ENCODE data around the gene SHB.
A peak's percentile ranks its signal among the peaks of the same experiment; 100 is the strongest.

SHB gene

DNA sequence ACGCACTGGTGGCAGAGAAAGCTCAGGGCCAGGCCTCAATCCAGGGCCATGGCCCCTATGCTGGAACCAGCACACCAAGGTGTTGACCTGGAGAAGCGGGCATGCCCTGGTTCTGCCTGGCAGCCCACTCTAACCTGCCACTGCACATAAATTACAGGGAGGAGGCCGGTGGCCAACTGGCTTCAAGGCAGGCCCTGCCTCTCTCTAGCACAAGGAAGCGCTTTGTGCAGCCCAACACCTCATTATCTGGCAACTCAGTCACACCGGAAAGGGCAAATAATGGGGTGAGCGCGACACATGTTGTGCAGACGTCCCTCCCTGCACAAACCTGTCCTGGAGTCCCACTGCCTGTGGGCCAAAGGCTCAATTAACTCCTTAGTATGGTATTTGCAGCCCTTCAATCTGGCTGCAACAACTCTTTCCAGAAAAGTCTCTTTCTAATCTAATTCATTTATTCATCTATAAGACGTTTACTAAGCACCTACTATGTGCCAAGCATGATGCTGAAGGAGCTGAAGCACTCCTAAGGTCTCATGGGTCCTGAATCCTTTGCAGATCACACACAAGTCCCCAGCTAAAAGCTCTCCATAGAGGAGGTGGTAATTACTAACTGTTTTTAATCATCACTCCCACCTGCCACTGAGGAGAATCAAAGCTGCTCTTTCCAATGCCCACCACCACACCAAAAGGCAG, 24.9 kb downstream of the SHB start:
- no peaks in the 10 kb centered on the region for H3K79me1 ChIP-seq (ENCODE audit: low read depth, low read length)
- no peak overlapping the region for H3K4ac ChIP-seq (ENCODE audit: low read length)
- H3K9ac ChIP-seq (ENCODE audit: low read depth, low read length, poor library complexity): no peak overlapping the region
- WGBS, 2 donors (ENCODE audit: extremely low coverage in 2 of 2, insufficient read length in 2 of 2, insufficient replicate concordance in 1 of 2): no CpG with 5 or more reads among the region's 9 CpGs
- no peak for DNase-seq (ENCODE audit: low spot score)
- H2AK5ac ChIP-seq (ENCODE audit: low read depth, low read length): no peak overlapping the region
- no peaks in the 10 kb centered on the region for H3K27me3 ChIP-seq (ENCODE audit: control insufficient read depth in 3 of 3, insufficient read depth in 3 of 3, low read depth in 1 of 3, low read length in 3 of 3)
- no peaks in the 10 kb centered on the region for H3K9me3 ChIP-seq (replicated peaks in 1 of 2; ENCODE audit: control insufficient read depth in 2 of 2, insufficient read depth in 1 of 2, low read depth in 1 of 2, low read length in 2 of 2)
- H2BK12ac ChIP-seq (ENCODE audit: low read length): no peak overlapping the region
- H3K18ac ChIP-seq (ENCODE audit: low read length): no peak overlapping the region
- no peak overlapping the region for H4K8ac ChIP-seq (ENCODE audit: low read depth, low read length)
- no peak overlapping the region for H2BK15ac ChIP-seq (ENCODE audit: low read length)
- H3K14ac ChIP-seq (ENCODE audit: low read length): no peak overlapping the region
- no peaks in the 10 kb centered on the region for H3K36me3 ChIP-seq (replicated peaks in 1 of 2; ENCODE audit: control insufficient read depth in 2 of 2, insufficient read depth in 2 of 2, low read length in 2 of 2)
- H3K27ac ChIP-seq (replicated peaks; ENCODE audit: low read length): no peak overlapping the region
- no peak overlapping the region for H2BK5ac ChIP-seq (ENCODE audit: low read length)
- no peak overlapping the region for H4K91ac ChIP-seq (ENCODE audit: low read depth, low read length, poor library complexity)
- H2BK120ac ChIP-seq (ENCODE audit: low read depth, low read length): no peak overlapping the region
- no peak overlapping the region for H3K23ac ChIP-seq (ENCODE audit: low read depth, low read length, poor library complexity)
- H3K4me2 ChIP-seq (ENCODE audit: insufficient read depth, low read length, poor library complexity, severe bottlenecking): no peak overlapping the region
- H2AFZ ChIP-seq (ENCODE audit: low read length): no peak overlapping the region
- H3K4me3 ChIP-seq (ENCODE audit: low read length in 2 of 2): no peak overlapping the region
- H3K4me1 ChIP-seq (ENCODE audit: control insufficient read depth in 2 of 2, insufficient read depth in 1 of 2, low read depth in 1 of 2, low read length in 2 of 2): peaks cover 16 to 20% of the 10 kb centered on the region in 2 donors

DNA sequence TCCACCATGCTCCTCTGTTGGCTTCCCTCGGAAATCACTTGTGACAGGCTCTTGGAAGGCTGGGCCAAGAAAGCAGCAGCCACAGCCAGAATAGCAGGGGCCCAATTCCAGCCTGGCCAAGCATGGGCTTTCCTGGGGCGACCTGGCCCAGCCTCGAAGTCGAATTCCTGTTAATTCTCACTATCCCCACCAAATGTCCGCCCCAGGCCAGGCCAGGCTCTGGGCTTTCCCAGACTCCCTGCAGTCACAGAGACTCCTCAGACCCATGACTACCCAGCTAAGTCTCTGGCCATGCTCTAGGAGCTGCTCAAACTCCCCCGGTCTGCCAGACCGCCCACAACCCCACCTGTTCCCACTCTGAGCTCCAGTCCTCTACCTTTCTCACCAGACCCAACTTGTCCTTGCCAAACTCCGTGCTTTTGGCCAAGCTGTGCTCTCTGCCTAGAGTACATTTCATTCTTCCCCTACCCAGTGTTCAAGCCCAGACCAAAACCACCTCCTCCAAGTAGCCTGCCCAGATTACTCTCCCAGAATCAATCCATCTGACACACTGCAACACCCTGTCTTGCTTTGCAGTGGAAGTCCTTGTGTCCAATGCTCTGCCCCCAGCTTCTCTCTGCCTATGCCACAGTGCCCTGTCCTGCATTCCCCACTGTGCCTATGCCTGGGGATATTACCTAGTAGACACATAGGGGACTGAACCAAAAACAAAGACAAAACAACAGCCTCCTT, 26.2 kb downstream of the SHB start:
- H2BK12ac ChIP-seq (ENCODE audit: low read length): no peak overlapping the region

DNA sequence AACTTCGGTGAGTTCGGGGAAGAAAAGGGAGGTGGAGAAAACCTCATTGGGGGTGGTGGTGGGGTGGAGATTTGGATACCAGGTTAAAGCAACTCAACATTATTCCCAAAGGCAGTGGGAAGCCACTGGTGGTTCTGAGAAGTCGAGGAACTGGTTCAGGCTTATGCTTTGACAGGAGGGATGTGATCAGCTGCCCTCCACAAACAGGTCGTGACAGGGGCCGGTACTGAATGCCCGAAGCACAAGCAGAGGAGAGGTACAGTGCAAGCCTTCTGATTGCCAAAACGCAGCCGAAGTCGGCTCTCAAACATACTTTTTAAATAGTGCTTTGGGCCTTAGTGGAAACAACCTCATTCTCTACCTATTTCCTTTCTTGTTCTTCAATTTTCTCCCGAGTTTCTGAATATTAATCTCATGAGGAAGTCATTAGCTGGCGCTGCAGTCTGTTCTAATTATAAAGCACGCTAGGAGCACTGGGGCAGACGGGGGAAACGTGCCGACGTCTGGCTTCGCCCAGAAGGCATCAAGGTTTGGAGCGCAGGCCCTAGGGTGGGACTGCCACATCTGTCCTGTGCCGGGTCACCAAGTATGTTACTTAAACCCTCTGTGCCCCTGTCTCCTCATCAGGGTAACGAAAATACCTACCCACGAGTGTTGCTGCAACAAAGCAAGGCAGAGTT, 27.3 kb downstream of the SHB start:
- H2BK15ac ChIP-seq (ENCODE audit: low read length): no peak overlapping the region
- no peak overlapping the region for H2BK5ac ChIP-seq (ENCODE audit: low read length)
- H3K27me3 ChIP-seq (ENCODE audit: control insufficient read depth in 3 of 3, insufficient read depth in 3 of 3, low read depth in 1 of 3, low read length in 3 of 3): no peaks in the 10 kb centered on the region
- H3K9me3 ChIP-seq (replicated peaks in 1 of 2; ENCODE audit: control insufficient read depth in 2 of 2, insufficient read depth in 1 of 2, low read depth in 1 of 2, low read length in 2 of 2): no peaks in the 10 kb centered on the region
- peak overlapping the region; percentile 33 for H3K14ac ChIP-seq (ENCODE audit: low read length)
- no peaks in the 10 kb centered on the region for H3K79me1 ChIP-seq (ENCODE audit: low read depth, low read length)
- peak overlapping the region; percentile 51 for H3K18ac ChIP-seq (ENCODE audit: low read length)
- no peak overlapping the region for H2AK5ac ChIP-seq (ENCODE audit: low read depth, low read length)
- H4K8ac ChIP-seq (ENCODE audit: low read depth, low read length): no peak overlapping the region
- no peak overlapping the region for H3K9ac ChIP-seq (ENCODE audit: low read depth, low read length, poor library complexity)
- H4K91ac ChIP-seq (ENCODE audit: low read depth, low read length, poor library complexity): no peak overlapping the region
- no CpG with 5 or more reads among the region's 21 CpGs for WGBS, 2 donors (ENCODE audit: extremely low coverage in 2 of 2, insufficient read length in 2 of 2, insufficient replicate concordance in 1 of 2)
- H3K4me1 ChIP-seq (ENCODE audit: control insufficient read depth in 2 of 2, insufficient read depth in 1 of 2, low read depth in 1 of 2, low read length in 2 of 2): peaks cover 11 to 14% of the 10 kb centered on the region in 2 donors
- H3K36me3 ChIP-seq (replicated peaks in 1 of 2; ENCODE audit: control insufficient read depth in 2 of 2, insufficient read depth in 2 of 2, low read length in 2 of 2): no peaks in the 10 kb centered on the region
- H2AFZ ChIP-seq (ENCODE audit: low read length): no peak overlapping the region
- no peak overlapping the region for H2BK120ac ChIP-seq (ENCODE audit: low read depth, low read length)
- H3K4me3 ChIP-seq (ENCODE audit: low read length in 2 of 2): no peak overlapping the region
- H3K4ac ChIP-seq (ENCODE audit: low read length): no peak overlapping the region
- H3K23ac ChIP-seq (ENCODE audit: low read depth, low read length, poor library complexity): no peak overlapping the region
- H2BK12ac ChIP-seq (ENCODE audit: low read length): no peak overlapping the region
- H3K27ac ChIP-seq (replicated peaks; ENCODE audit: low read length): no peak overlapping the region
- no peak overlapping the region for H3K4me2 ChIP-seq (ENCODE audit: insufficient read depth, low read length, poor library complexity, severe bottlenecking)
- no peak for DNase-seq (ENCODE audit: low spot score)

More for the DNA sequence above, 26.2 kb downstream of the SHB start:
- DNase-seq (ENCODE audit: low spot score): no peak
- Histone ChIP-seq H3K9me3 (replicated peaks in 1 of 2; ENCODE audit: control insufficient read depth in 2 of 2, insufficient read depth in 1 of 2, low read depth in 1 of 2, low read length in 2 of 2) (no peaks in the 10 kb centered on the region), H3K27me3 (ENCODE audit: control insufficient read depth in 3 of 3, insufficient read depth in 3 of 3, low read depth in 1 of 3, low read length in 3 of 3) (no peaks in the 10 kb centered on the region), H4K8ac (ENCODE audit: low read depth, low read length) (no peak overlapping the region), H4K91ac (ENCODE audit: low read depth, low read length, poor library complexity) (no peak overlapping the region), H2BK5ac (ENCODE audit: low read length) (no peak overlapping the region), H3K4ac (ENCODE audit: low read length) (no peak overlapping the region), H3K14ac (ENCODE audit: low read length) (no peak overlapping the region), H2AK5ac (ENCODE audit: low read depth, low read length) (no peak overlapping the region), H2BK15ac (ENCODE audit: low read length) (peak overlapping the region; percentile 39), H2AFZ (ENCODE audit: low read length) (no peak overlapping the region), H2BK120ac (ENCODE audit: low read depth, low read length) (no peak overlapping the region), H3K4me1 (ENCODE audit: control insufficient read depth in 2 of 2, insufficient read depth in 1 of 2, low read depth in 1 of 2, low read length in 2 of 2) (peaks cover 20 to 25% of the 10 kb centered on the region in 2 donors), H3K18ac (ENCODE audit: low read length) (peak overlapping the region; percentile 15), H3K27ac (replicated peaks; ENCODE audit: low read length) (no peak overlapping the region), H3K4me3 (ENCODE audit: low read length in 2 of 2) (no peak overlapping the region), H3K4me2 (ENCODE audit: insufficient read depth, low read length, poor library complexity, severe bottlenecking) (no peak overlapping the region), H3K36me3 (replicated peaks in 1 of 2; ENCODE audit: control insufficient read depth in 2 of 2, insufficient read depth in 2 of 2, low read length in 2 of 2) (no peaks in the 10 kb centered on the region), H3K79me1 (ENCODE audit: low read depth, low read length) (no peaks in the 10 kb centered on the region), H3K23ac (ENCODE audit: low read depth, low read length, poor library complexity) (no peak overlapping the region), H3K9ac (ENCODE audit: low read depth, low read length, poor library complexity) (no peak overlapping the region)
- no CpG with 5 or more reads among the region's 8 CpGs for WGBS, 2 donors (ENCODE audit: extremely low coverage in 2 of 2, insufficient read length in 2 of 2, insufficient replicate concordance in 1 of 2)
